ENCODE results near the gene KIAA0753.

The KIAA0753 gene

DNA sequence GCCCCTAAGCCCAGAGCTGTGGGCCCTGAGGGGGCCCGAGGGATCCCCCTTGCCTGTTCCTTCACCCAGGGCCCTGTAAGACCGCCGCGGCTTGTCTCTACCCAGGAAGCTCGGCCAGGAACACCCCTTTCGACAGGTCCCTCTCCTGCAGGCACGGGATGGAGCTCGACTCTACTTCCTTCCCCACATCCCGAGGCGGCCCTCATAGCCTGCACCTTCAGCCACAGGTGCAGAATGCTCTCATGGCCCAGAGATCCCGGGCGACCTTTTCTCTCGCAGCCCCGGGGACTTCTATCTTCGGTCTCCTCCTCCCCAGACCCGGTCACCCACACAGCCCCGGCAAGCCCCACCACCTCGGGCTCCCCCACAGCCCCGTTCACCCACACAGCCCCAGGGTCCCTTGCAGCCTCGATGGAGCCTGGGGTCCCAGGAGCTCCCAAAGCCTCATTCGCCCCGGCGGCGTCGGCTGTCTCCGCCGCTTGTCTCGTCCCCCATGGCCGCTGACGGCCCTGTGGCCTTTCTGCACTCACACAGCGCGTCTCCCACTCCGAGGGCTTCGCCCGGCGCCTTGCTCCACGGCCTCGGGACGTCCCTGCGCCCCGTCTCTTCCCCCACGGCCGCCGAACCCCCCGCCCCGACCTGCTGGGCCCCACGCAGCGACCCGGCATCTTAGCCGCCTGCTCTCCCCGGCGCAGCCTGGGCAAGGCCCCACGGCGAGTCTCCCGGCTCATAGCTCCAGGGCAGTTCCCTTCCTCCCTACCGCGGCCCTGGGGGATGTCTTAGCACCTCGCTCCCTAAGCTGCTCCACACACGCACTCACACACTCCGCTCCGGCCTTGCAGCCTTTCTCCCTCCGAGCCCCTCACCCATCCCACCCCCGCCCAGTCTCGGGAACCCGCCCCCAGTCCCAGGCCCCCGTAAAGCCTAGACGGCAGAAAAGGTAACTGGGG, 650 bp downstream of the KIAA0753 start:
- DNase-seq = peak; percentile 63

DNA sequence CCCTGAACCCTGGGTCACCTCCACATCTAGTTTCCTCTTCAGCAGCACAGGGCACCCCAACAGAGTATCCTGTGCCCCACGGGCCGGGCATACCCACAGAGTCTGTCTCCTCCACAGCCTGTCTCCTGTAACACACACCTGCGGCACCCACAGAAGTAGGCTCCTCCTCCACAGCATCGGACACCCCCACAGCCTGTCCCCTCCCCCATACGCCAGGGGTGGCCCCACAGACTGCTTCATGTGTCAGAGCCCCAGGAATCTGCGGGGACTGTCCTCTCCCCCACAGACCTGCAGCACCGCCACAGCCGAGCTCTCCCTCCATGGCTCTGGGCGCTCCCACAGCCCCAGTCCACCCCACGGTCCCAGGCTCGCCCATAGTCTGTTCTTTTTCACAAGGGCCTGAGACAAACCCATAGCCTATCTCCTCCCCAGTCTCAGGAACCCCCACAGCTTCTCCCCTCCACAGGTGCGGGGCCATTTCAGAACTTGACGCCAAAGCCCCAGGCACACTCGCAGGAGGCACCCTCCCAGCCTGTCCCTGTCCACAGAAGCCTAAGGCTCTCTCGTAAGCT, 1.4 kb downstream of the KIAA0753 start:
- DNase-seq = no peak

- no peak for DNase-seq
These were observed 2.2 kb downstream of the KIAA0753 start for GRCh38 chr17:6638046-6638908.

DNA sequence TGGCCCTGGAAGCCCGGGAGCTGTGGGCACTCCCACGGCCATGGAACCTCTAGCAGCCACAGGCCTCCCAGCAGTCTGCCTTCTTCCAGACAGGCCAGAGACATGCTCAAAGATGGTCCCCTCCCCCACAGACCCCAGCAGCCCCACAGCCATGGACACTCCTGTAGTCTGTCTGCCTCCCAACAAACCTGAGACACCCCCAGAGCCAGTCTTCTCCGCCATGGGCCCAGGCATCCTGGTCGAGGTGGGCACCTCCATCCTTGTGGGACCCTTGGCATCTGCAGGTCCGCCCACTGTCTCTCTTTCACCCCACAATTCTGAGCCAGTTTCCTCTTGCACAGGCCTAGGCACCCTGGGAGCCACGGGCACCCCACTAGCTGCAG, 3.1 kb downstream of the KIAA0753 start:
- DNase-seq = no peak

DNA sequence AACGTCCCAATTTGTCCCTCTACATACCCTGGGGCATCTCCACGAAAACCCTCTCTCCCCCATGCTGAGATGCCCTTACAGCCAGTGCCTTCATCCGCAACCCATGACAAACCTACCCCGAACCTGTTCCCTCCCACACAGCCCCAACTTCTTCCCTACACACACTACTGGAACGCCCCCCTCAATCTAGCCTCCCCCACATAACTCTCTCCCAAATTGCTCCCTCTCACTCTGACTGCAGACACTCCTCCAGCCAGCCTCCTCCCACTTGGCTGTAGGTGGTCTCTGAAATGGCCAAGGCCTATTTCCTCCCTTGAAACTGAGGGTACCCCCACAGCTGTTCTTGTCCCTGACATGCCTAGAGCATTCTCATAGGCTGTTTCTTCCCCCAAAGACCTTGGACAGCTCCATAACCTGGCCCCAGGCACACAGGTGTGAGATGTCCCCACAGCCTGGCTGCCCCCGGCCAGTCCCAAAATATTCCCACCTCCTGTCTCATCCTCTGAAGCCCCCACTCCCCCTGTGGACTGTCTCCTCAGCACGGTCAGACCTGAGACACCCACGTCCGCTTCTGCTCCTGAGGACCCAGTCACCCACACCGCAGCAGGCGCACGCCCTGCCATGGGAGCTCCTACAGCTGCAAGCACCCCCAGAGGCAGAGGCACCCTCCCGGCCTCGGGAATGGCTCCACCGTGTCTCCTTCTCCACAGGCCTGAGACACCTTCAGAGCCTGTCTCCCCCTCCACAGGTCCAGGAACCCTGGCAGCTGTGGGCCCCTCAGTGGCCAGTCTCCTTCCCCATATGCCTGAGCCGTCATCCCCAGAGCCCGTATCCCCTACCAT, 3.7 kb downstream of the KIAA0753 start:
- no peak for DNase-seq

DNA sequence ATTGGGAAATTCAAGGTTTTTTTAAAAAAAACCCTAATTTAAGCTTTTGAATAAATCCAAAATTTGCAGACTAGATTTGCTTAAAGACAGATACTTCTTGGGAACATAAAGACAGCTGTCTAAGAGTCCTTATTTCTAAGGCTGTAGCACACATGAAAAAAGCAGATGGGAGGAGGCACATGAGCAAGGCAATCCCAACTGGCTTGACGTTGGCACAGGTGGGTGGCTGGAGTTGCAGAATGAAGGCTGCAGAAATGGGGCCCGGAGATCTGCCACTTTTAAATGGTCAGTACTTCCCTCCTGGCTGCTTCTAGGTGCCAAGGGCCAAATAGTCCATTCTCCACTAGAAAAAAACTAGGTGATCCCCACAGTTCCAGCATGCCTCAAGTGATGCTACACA, 4.4 kb downstream of the KIAA0753 start:
- no peak for DNase-seq

DNA sequence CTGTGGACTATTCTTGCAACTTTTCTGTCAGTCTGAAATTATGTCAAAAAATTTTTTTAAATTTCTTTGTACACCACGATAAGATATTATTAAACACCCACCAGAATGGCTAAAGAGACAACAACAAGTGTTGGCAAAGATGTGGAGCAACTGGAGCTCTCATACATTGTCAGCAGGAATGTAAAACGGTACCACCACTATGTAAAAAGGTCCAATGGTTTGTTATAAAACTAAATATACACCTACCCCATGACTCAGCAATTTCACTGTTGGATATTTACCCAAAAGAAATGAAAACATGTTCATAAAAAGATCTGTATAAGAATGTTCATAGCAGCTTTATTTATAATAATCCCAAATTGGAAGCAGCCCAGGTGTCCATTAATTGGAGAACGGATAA, 7.2 kb downstream of the KIAA0753 start:
- no peak for DNase-seq

DNA sequence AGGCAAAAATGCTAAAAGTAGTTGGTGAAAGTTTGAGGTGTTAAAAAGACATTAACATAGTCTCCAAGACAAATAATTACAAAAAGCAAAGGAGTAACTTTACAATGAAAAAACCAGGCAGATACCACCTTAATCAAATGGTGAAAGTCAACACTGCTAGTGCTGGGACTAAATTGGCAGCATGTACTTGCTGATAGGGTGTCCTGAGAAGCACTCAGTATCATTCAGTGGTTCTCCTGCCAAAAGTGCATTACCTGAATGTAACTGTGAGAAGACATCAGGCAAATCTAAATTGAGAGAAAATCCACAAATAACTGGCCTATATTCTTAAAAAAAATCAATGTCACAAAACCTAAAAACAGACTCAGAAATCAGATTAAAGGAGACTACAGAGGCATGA, 8.0 kb downstream of the KIAA0753 start:
- DNase-seq = no peak

GRCh38 chr17:6630390-6630789, 10.1 kb downstream of the KIAA0753 start:
- DNase-seq = no peak

DNA sequence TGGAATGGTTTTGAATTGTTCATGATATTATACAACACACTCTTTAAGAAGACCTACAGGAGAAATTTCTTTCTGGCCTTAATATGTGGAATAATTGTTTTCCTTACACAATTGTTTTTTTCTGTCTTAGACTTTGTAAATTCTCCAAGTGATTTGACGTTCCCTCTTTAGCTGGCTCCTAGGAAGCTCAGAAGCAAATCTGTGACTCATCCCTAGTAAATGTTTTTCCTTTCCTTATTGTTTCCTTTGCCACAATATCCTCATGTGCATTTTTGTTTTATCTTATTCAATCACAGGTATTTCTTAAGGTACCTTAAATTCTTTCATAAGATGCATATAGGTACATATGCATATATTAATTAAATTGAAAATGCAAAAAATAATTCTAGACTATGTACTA, 13.5 kb downstream of the KIAA0753 start:
- no peak for DNase-seq

GRCh38 chr17:6626616-6627015, 13.9 kb downstream of the KIAA0753 start:
- no peak for DNase-seq

GRCh38 chr17:6623941-6624340, 16.6 kb downstream of the KIAA0753 start:
- no peak for DNase-seq

DNA sequence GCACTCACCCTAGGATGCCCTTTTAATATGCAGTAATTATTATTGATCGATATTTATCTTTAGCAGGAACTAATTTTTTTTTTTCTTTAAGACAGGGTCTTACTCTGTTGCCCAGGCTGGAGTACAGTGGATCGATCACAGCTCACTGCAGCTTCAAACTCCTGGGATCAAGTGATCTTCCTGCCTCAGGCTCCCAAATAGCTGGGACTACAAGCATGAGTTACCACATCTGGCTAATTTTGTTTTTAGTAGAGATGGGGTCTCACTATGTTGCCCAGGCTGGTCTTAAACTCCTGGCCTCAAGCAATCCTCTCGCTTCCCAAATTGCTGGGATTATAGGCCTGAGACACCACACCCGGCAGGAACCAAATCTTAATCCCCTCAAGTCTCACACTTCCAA, 29.3 kb downstream of the KIAA0753 start:
- DNase-seq = no peak

GRCh38 chr17:6610011-6610410, 30.5 kb downstream of the KIAA0753 start:
- no peak for DNase-seq

GRCh38 chr17:6608321-6608720, 32.2 kb downstream of the KIAA0753 start:
- DNase-seq = no peak

DNA sequence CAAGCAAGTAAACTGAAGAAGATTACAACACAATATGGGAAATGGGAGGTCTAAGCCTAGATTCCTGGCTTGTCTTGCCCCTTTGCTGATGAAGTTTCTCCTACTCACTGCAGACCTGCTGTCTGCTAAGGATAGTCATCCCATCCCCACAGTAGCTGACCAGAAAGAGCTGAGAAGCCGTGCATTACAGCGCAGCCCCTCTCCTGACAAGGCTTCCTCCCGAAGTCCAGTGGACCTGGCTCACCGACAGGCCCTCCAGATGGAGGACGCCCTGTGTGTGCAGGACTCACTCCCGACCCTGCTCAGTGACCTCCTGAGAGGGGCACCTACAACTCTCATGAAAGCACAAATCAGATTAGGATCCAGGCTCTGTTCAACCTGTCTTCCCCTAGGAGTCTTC, 35.4 kb downstream of the KIAA0753 start:
- no peak for DNase-seq

GRCh38 chr17:6603744-6604325, 36.7 kb downstream of the KIAA0753 start:
- no peak for DNase-seq

GRCh38 chr17:6602141-6602540, 38.4 kb downstream of the KIAA0753 start:
- DNase-seq = no peak

DNA sequence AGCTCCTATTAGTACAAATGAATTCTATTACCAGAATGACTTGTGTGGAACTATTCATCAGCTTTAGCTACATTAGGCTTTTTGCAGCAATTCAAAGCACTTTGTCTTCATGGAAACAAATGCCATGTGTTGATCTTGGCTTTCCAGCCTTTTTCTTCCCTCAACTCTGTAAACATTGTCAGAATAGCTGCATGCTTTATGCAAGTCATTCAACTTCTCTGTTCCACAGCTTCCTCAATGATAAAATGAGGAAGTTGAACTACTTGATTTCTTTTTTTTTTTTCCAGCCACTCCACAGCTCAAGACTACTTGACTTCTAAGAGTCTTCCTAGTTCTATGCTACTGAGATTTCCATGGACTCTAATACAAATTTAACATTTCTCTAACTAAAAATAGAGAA, 41.1 kb downstream of the KIAA0753 start:
- DNase-seq = peak; percentile 93

DNA sequence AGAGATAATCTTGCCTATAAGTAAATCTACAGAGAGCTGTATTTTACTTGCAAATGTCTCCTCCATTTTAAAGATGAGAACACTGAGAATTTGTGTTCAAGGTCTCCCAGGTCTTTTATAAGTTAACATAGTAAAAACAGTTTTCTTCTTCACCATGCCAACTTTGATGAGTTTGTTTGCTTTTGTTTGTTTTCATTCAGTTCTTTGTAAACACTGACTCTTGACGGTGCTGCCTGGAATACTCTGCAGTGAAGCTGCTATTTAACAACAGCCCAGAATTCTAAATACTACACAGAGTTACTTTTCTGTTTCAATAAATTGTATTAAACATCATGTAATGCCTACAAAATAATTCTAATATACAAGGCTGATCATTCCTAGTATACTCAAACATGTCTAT, 42.8 kb downstream of the KIAA0753 start:
- DNase-seq = no peak

DNA sequence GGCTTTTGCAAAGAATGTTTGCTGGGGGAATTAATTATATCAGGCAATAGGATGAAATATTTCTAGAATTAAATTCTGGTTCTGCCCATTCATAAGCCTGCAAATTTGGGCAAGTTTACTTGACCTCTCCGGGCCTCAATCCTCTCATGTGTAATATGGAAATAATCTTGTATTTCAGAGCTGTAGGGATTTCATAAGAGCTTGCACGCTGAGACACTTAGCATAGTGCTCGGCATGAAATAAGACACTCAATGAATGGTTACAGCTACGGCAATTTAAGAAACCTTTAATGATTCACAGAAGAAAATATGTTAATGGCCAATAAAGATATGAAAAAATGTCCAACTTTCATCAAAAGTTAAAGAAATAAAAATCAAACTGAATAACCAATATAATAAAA, 43.6 kb downstream of the KIAA0753 start:
- no peak for DNase-seq

GRCh38 chr17:6596511-6596910, 44.0 kb downstream of the KIAA0753 start:
- DNase-seq = no peak

All from OCI-M1 (cell line).